HEK293 (cell line): ENCODE results near the gene CSMD2.

Experiments
- YY1 ChIP-seq: fragments of 450-650 bp; formaldehyde crosslinking; IDR thresholded peaks from 2 replicates; pipeline ENCODE4 v1.5.1; 2018; ENCODE audit warnings: missing biosample characterization, missing genetic modification characterization
- ZNF274 ChIP-seq, 2 experiments: fragments of 200-500 bp in 1 of 2; fragments of 450-650 bp in 1 of 2; sonication (Bioruptor generic) in 1 of 2; formaldehyde crosslinking in 1 of 2; IDR thresholded peaks; 2 replicates each; pipeline versions ENCODE4 v1.5.1 to v1.6.1; 2014 to 2016; ENCODE audit warnings: borderline replicate concordance in 1 of 2, inconsistent platforms in 1 of 2, low read length in 1 of 2, missing biosample characterization in 1 of 2, missing genetic modification characterization in 1 of 2
- TF ChIP-seq, protein P1 (sequence below): fragments of 450-650 bp; formaldehyde crosslinking; IDR thresholded peaks from 2 replicates; pipeline ENCODE4 v1.5.1; 2016; ENCODE audit warnings: missing biosample characterization, missing genetic modification characterization

GRCh38 chr1:34002810-34003209 lies 162.2 kb downstream of the CSMD2 start:
- no peak for TF ChIP-seq ZNF274 (IDR thresholded peaks at IDR 0.05; ENCODE audit: low read length)
- TF ChIP-seq ZNF274 (tag by site-specific recombination; IDR thresholded peaks at IDR 0.05; ENCODE audit: borderline replicate concordance), result no peak
- TF ChIP-seq, protein P1, sequence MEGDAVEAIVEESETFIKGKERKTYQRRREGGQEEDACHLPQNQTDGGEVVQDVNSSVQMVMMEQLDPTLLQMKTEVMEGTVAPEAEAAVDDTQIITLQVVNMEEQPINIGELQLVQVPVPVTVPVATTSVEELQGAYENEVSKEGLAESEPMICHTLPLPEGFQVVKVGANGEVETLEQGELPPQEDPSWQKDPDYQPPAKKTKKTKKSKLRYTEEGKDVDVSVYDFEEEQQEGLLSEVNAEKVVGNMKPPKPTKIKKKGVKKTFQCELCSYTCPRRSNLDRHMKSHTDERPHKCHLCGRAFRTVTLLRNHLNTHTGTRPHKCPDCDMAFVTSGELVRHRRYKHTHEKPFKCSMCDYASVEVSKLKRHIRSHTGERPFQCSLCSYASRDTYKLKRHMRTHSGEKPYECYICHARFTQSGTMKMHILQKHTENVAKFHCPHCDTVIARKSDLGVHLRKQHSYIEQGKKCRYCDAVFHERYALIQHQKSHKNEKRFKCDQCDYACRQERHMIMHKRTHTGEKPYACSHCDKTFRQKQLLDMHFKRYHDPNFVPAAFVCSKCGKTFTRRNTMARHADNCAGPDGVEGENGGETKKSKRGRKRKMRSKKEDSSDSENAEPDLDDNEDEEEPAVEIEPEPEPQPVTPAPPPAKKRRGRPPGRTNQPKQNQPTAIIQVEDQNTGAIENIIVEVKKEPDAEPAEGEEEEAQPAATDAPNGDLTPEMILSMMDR (tag by site-specific recombination), result no peak
- TF ChIP-seq YY1, result no peak
